GM23248 (cell line): ENCODE data around the gene EBP. TPM values are rescaled to one million over a fixed set of nuclear protein-coding genes. Genes with fewer than 3 reads are reported as not detected.

ENCODE experiments used
- DNase-seq: peaks from one replicate; pipeline ENCODE4 v3.0.0-alpha.2; 2015
- H2AFZ ChIP-seq: fragments of 200-600 bp; sonication (generic); 2 replicates; pipeline ENCODE4 v1.6.1; 2016; ENCODE audit warnings: antibody characterized with exemption
- H3F3A ChIP-seq: fragments of 200-600 bp; sonication (generic); 2 replicates; pipeline ENCODE4 v1.6.1; 2016; ENCODE audit warnings: mild to moderate bottlenecking, antibody characterized with exemption, mixed run types; ENCODE audit not compliant: insufficient read depth
- H3K27ac ChIP-seq: fragments of 200-600 bp; sonication (generic); 2 replicates; pipeline ENCODE4 v1.5.1; 2016; ENCODE audit warnings: mild to moderate bottlenecking
- H3K27me3 ChIP-seq: fragments of 200-600 bp; sonication (generic); replicated peaks from 2 replicates; pipeline ENCODE4 v1.6.1; 2016; ENCODE audit warnings: mild to moderate bottlenecking; ENCODE audit not compliant: insufficient read depth
- H3K36me3 ChIP-seq: fragments of 200-600 bp; sonication (generic); 2 replicates; pipeline ENCODE4 v1.6.1; 2016; ENCODE audit warnings: low read depth, mild to moderate bottlenecking
- H3K4me1 ChIP-seq: fragments of 200-600 bp; sonication (generic); 2 replicates; pipeline ENCODE4 v1.6.1; 2016; ENCODE audit warnings: mild to moderate bottlenecking; ENCODE audit not compliant: insufficient read depth
- H3K4me2 ChIP-seq: fragments of 200-600 bp; sonication (generic); one replicate; pipeline ENCODE4 v1.6.1; 2016; ENCODE audit warnings: mild to moderate bottlenecking; ENCODE audit not compliant: unreplicated experiment
- H3K4me3 ChIP-seq: fragments of 200-600 bp; sonication (generic); 2 replicates; pipeline ENCODE4 v1.5.1; 2016; ENCODE audit warnings: mild to moderate bottlenecking
- H3K79me2 ChIP-seq: fragments of 200-600 bp; sonication (generic); 2 replicates; pipeline ENCODE4 v1.6.1; 2016; ENCODE audit warnings: mild to moderate bottlenecking; ENCODE audit not compliant: insufficient read depth
- H3K9ac ChIP-seq: fragments of 200-600 bp; sonication (generic); 2 replicates; pipeline ENCODE4 v1.6.1; 2016; ENCODE audit warnings: mild to moderate bottlenecking
- H3K9me2 ChIP-seq: fragments of 200-600 bp; sonication (generic); 2 replicates; pipeline ENCODE4 v1.6.1; 2016; ENCODE audit warnings: mixed run types, mild to moderate bottlenecking, moderate library complexity; ENCODE audit not compliant: insufficient read depth
- H3K9me3 ChIP-seq: fragments of 200-600 bp; sonication (generic); one replicate; pipeline ENCODE4 v1.6.1; 2017; ENCODE audit warnings: low read depth
- H4K20me1 ChIP-seq: fragments of 200-600 bp; sonication (generic); 2 replicates; pipeline ENCODE4 v1.6.0; 2016; ENCODE audit not compliant: insufficient read depth
- EZH2 ChIP-seq: fragments of 200-600 bp; sonication (generic); IDR thresholded peaks from 2 replicates; pipeline ENCODE4 v1.6.1; 2018; ENCODE audit warnings: antibody characterized with exemption, mild to moderate bottlenecking; ENCODE audit not compliant: insufficient read depth, poor library complexity, severe bottlenecking
- EZH2phosphoT487 ChIP-seq: fragments of 200-600 bp; sonication (generic); IDR thresholded peaks from 2 replicates; pipeline ENCODE4 v1.6.1; 2018; ENCODE audit warnings: antibody characterized with exemption, moderate library complexity, mild to moderate bottlenecking, low read depth; ENCODE audit not compliant: insufficient read depth
- WGBS, 2 experiments: methylation state at CpG; one replicate each; pipeline ENCODE4 v1.1.6; 2015 to 2017; ENCODE audit warnings: low lambda C conversion rate in 2 of 2, low coverage in 1 of 2; ENCODE audit errors: missing lambda C conversion rate in 2 of 2; 5-methylcytosine and 5-hydroxymethylcytosine counted together
- in situ Hi-C: fragments of 300-500 bp; cut with MboI; formaldehyde crosslinking; loops from 2 replicates; pipeline ENCODE4 v1.15.0; 2020
- polyA plus RNA-seq: library from polyadenylated mRNA; unstranded; fragments of >200 nt; fragmentation: Nextera tagmentation; extraction: Ambion mirVana; gene quantifications from 2 replicates; pipeline ENCODE4 v1.2.1, GENCODE V29; 2016
- total RNA-seq: library from RNA; depleted of rRNA; stranded (reverse); fragments of >200 nt; shearing (Covaris generic); gene quantifications from 2 replicates; pipeline ENCODE4 v1.2.3, GENCODE V29; 2014

Gene EBP
- total and polyA plus RNA-seq, 2 experiments from 2014 or later = 17.0 to 45.0 TPM

- TF ChIP-seq EZH2 = no peak
- no peak for TF ChIP-seq EZH2phosphoT487
- no peak overlapping the region for H3K4me2 ChIP-seq
- no peaks in the 10 kb centered on the region for H3K9me3 ChIP-seq
- H3K27me3 ChIP-seq = no peaks in the 10 kb centered on the region
- H3K36me3 ChIP-seq = no peaks in the 10 kb centered on the region
- no peaks in the 10 kb centered on the region for H3K9me2 ChIP-seq
- H3K4me3 ChIP-seq = no peak overlapping the region
- H3F3A ChIP-seq = no peaks in the 10 kb centered on the region
- in situ Hi-C loops = no loop called here
- no peaks in the 10 kb centered on the region for H3K79me2 ChIP-seq
- H3K9ac ChIP-seq = no peak overlapping the region
- 96 to 100% methylated on average over 10 to 19 of the region's 20 CpGs for WGBS, 2 experiments
- no peak overlapping the region for H2AFZ ChIP-seq
- DNase-seq = no peak
- no peak overlapping the region for H3K27ac ChIP-seq
- no peaks in the 10 kb centered on the region for H4K20me1 ChIP-seq
- H3K4me1 ChIP-seq = no peaks in the 10 kb centered on the region
Measured at GRCh38 chrX:48512371-48512935, 9.2 kb upstream of the EBP start.

DNA sequence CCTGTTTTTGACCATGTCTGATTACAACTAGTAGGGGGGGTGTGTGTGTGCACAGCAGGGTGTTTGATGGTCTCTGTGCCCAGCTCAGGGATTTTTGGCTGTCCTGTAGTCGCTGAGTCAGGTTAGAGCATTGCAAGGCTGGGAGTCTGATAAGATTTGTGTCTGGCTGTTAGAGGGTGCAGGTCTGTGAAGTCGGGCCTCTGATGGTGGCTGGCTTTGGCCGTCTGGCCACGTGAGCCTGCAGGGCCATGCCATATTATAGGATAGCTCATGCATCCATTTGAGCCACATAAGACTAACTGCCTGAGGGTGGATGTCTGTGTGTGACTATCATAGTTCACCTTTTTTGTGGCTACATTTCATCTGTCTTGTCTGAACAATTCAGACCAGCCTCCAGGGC is 7.9 kb upstream of the EBP start:
- Histone ChIP-seq H3K4me2 (no peak overlapping the region), H3F3A (no peaks in the 10 kb centered on the region), H3K79me2 (no peaks in the 10 kb centered on the region), H3K9me3 (no peaks in the 10 kb centered on the region), H3K36me3 (no peaks in the 10 kb centered on the region), H2AFZ (no peak overlapping the region), H3K4me1 (no peaks in the 10 kb centered on the region), H3K27ac (no peak overlapping the region), H3K9ac (no peak overlapping the region), H3K9me2 (no peaks in the 10 kb centered on the region), H4K20me1 (no peaks in the 10 kb centered on the region), H3K4me3 (no peak overlapping the region), H3K27me3 (no peaks in the 10 kb centered on the region)
- 93 to 100% methylated on average over 2 to 4 of the region's 4 CpGs for WGBS, 2 experiments
- in situ Hi-C loops = no loop called here
- no peak for DNase-seq
- TF ChIP-seq EZH2 = no peak
- no peak for TF ChIP-seq EZH2phosphoT487

DNA sequence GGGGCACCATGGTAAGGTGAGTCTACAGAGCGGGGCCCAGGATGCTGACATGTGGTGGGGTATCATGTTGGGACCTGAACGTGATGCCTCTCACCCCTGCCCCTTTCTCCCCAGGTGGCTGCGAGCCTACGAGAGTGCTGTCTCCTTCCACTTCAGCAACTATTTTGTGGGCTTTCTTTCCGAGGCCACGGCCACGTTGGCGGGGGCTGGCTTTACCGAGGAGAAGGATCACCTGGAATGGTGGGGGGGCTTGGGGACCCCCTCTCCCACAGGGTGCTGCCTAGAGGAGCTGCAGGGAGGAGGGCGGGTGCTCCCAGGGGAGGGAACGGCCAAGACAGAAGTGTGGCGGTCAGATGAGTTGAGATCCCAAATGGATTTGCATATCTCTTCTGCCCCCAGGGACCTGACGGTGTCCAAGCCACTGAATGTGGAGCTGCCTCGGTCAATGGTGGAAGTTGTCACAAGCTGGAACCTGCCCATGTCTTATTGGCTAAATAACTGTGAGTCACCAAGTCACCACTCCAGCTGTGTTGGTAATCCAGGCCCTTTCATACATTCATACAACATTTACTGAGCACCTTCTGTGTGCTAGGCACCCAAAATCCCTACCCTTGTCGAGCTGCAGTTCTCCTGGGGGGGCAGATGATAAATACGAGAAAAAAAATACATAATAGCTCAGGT is 7.3 kb upstream of the EBP start:
- Histone ChIP-seq H2AFZ (no peak overlapping the region), H3K9me3 (no peaks in the 10 kb centered on the region), H3K27me3 (no peaks in the 10 kb centered on the region), H3K4me1 (no peaks in the 10 kb centered on the region), H3K27ac (no peak overlapping the region), H4K20me1 (no peaks in the 10 kb centered on the region), H3K4me3 (no peak overlapping the region), H3K36me3 (no peaks in the 10 kb centered on the region), H3F3A (no peaks in the 10 kb centered on the region), H3K4me2 (no peak overlapping the region), H3K79me2 (no peaks in the 10 kb centered on the region), H3K9me2 (no peaks in the 10 kb centered on the region), H3K9ac (no peak overlapping the region)
- DNase-seq = no peak
- in situ Hi-C loops = no loop called here
- no peak for TF ChIP-seq EZH2phosphoT487
- TF ChIP-seq EZH2 = no peak
- 86 to 93% methylated on average over 10 of the region's 16 CpGs for WGBS, 2 experiments

GRCh38 chrX:48514868-48515460 is 6.6 kb upstream of the EBP start:
- no peaks in the 10 kb centered on the region for H3K27me3 ChIP-seq
- H4K20me1 ChIP-seq = no peaks in the 10 kb centered on the region
- no peak for TF ChIP-seq EZH2
- TF ChIP-seq EZH2phosphoT487 = no peak
- H3K9me2 ChIP-seq = no peaks in the 10 kb centered on the region
- H3K9me3 ChIP-seq = no peaks in the 10 kb centered on the region
- H3K4me2 ChIP-seq = no peak overlapping the region
- 92 to 100% methylated on average over 1 to 7 of the region's 9 CpGs for WGBS, 2 experiments
- in situ Hi-C loops = no loop called here
- H3F3A ChIP-seq = no peaks in the 10 kb centered on the region
- H3K36me3 ChIP-seq = no peaks in the 10 kb centered on the region
- H3K9ac ChIP-seq = no peak overlapping the region
- no peak overlapping the region for H2AFZ ChIP-seq
- H3K4me3 ChIP-seq = no peak overlapping the region
- no peaks in the 10 kb centered on the region for H3K79me2 ChIP-seq
- H3K27ac ChIP-seq = no peak overlapping the region
- H3K4me1 ChIP-seq = no peaks in the 10 kb centered on the region
- no peak for DNase-seq
